Body of pancreas (tissue), 4 donors: ENCODE results near the gene EIF1AD.

Experiments used
- CTCF ChIP-seq, 7 experiments: fragments of 450-650 bp in 4 of 7; fragments of 200-600 bp in 3 of 7; sonication (generic) in 3 of 7; IDR thresholded peaks; one replicate each; pipeline ENCODE4 v1.5.1; 2016 to 2019; ENCODE audit warnings: antibody characterized with exemption in 7 of 7
- POLR2A ChIP-seq, 3 donors: fragments of 450-650 bp; IDR thresholded peaks; one replicate each; pipeline ENCODE4 v1.6.1; 2016; ENCODE audit warnings: antibody characterized with exemption in 3 of 3, mild to moderate bottlenecking in 2 of 3

- no peak for TF ChIP-seq CTCF (IDR thresholded peaks at IDR 0.05)
- TF ChIP-seq POLR2A (IDR thresholded peaks at IDR 0.05): no peak
These were observed 48.5 kb downstream of the EIF1AD start for GRCh38 chr11:65953471-65953870.
